Subcutaneous adipose tissue (tissue), 4 donors: ENCODE results near the gene TUBD1. TPM values are rescaled to one million over a fixed set of nuclear protein-coding genes. Genes with fewer than 3 reads are reported as not detected.

Experiments used
- CTCF ChIP-seq: fragments of 450-650 bp; IDR thresholded peaks from one replicate; pipeline ENCODE4 v1.5.1; 2016; ENCODE audit warnings: low read depth, mild to moderate bottlenecking, control low read depth, antibody characterized with exemption, moderate library complexity
- total RNA-seq, 4 donors: library from RNA; depleted of rRNA; stranded (reverse); fragments of >200 nt; gene quantifications; one replicate each; pipeline ENCODE4 v1.1.0, GENCODE V29; 2016

The TUBD1 gene
- total RNA-seq, 4 donors from 2014 or later, result 5.5 to 13.4 (median 9.7) TPM

GRCh38 chr17:59884861-59885260 is 7.9 kb downstream of the TUBD1 start:
- no peak for TF ChIP-seq CTCF

- no peak for TF ChIP-seq CTCF
These were observed 14.1 kb downstream of the TUBD1 start for GRCh38 chr17:59878624-59879023.

- peak; percentile 66 for TF ChIP-seq CTCF
These were observed 14.8 kb downstream of the TUBD1 start for GRCh38 chr17:59877965-59878364.

GRCh38 chr17:59876107-59876506 is 16.6 kb downstream of the TUBD1 start:
- TF ChIP-seq CTCF, result no peak

GRCh38 chr17:59874376-59874775 is 18.4 kb downstream of the TUBD1 start:
- no peak for TF ChIP-seq CTCF

- no peak for TF ChIP-seq CTCF
These were observed 20.4 kb downstream of the TUBD1 start for GRCh38 chr17:59872351-59872750.

- no peak for TF ChIP-seq CTCF
These were observed 22.3 kb downstream of the TUBD1 start for GRCh38 chr17:59870482-59870881.

- no peak for TF ChIP-seq CTCF
These were observed 22.9 kb downstream of the TUBD1 start for GRCh38 chr17:59869941-59870218.
